ENCODE measurements around the gene GFOD1. TPM values are rescaled to one million over a fixed set of nuclear protein-coding genes. Genes with fewer than 3 reads are reported as not detected.

Gene GFOD1
- total RNA-seq, 1 experiment from 2014 or later, result 6.1 TPM

GRCh38 chr6:13342414-13343019 is 144.9 kb downstream of the GFOD1 start:
- Mint-ChIP-seq H3K4me1 (peaks cover 10 to 22% of the 10 kb centered on the region in 2 experiments), H3K9me3 (peaks cover 11 to 13% of the 10 kb centered on the region in 2 experiments), H3K36me3 (ENCODE audit: insufficient read depth in 1 of 3, low read depth in 3 of 3) (peaks cover 0 to 7% (median 0%) of the 10 kb centered on the region in 3 experiments; a peak in 3 of 7 replicates), H3K27me3 (ENCODE audit: low read depth) (peaks cover 11% of the 10 kb centered on the region; the same call in 1 of the 2 replicates), H3K4me3 (no peak overlapping the region), H3K27ac (no peak overlapping the region)
- Histone ChIP-seq H3K23me2 (ENCODE audit: insufficient read length, low read depth, low read length, poor library complexity, severe bottlenecking) (no peaks in the 10 kb centered on the region), H3K9me3 (ENCODE audit: control insufficient read depth, low read depth, low read length) (no peaks in the 10 kb centered on the region), H3K27me3 (ENCODE audit: insufficient read depth, low read length) (no peaks in the 10 kb centered on the region), H3K4ac (ENCODE audit: low read depth, low read length) (no peak overlapping the region), H3K79me2 (ENCODE audit: insufficient read depth, low read length) (no peaks in the 10 kb centered on the region), H4K8ac (replicated peaks; ENCODE audit: insufficient read length, low read depth, low read length) (no peak overlapping the region), H2AK5ac (ENCODE audit: insufficient read length, low read length) (no peak overlapping the region), H3K79me1 (ENCODE audit: insufficient read depth, low read depth, low read length, poor library complexity, severe bottlenecking) (no peaks in the 10 kb centered on the region), H3K23ac (ENCODE audit: insufficient read length, low read depth, low read length) (no peak overlapping the region), H2BK12ac (ENCODE audit: insufficient read length, low read depth, low read length) (no peak overlapping the region), H2BK15ac (ENCODE audit: low read depth, low read length) (no peak overlapping the region), H4K91ac (ENCODE audit: insufficient read length, low read depth, low read length) (no peak overlapping the region), H2BK20ac (ENCODE audit: low read depth, low read length, poor library complexity, severe bottlenecking) (no peak overlapping the region), H4K5ac (ENCODE audit: insufficient read length, low read depth, low read length) (no peak overlapping the region), H3K56ac (ENCODE audit: insufficient read length, low read depth, low read length) (no peak overlapping the region), H3K27ac (ENCODE audit: insufficient read length, low read depth, low read length) (no peak overlapping the region), H3K4me1 (ENCODE audit: insufficient read depth, low read length) (peaks cover 2% of the 10 kb centered on the region; the same call in 1 of the 2 replicates), H2AFZ (ENCODE audit: low read length) (no peak overlapping the region), H2BK120ac (ENCODE audit: low read depth, low read length, poor library complexity, severe bottlenecking) (no peak overlapping the region), H3T11ph (ENCODE audit: low read length) (no peak overlapping the region), H4K20me1 (ENCODE audit: control insufficient read depth, insufficient read depth, insufficient read length) (no peaks in the 10 kb centered on the region), H2BK5ac (ENCODE audit: insufficient read length, low read length) (no peak overlapping the region), H3K18ac (ENCODE audit: insufficient read length, low read depth, low read length) (no peak overlapping the region), H3K9ac (ENCODE audit: extremely low read depth, insufficient read length, low read length) (no peak overlapping the region), H3K14ac (ENCODE audit: insufficient read depth, low read length) (no peak overlapping the region), H3K4me2 (ENCODE audit: insufficient read depth, insufficient read length, low read length) (no peak overlapping the region)
- no peak for TF ChIP-seq CTCF (conservative IDR thresholded peaks at IDR 0.05)
- no CpG with 5 or more reads among the region's 5 CpGs for WGBS (ENCODE audit: extremely low coverage, insufficient read length, low lambda C conversion rate)
- no peak for DNase-seq
